NCI-H146 treated with DMSO at 0.1 percent for 48 hours (cell line): ENCODE measurements around the gene CLMP.
"Not testable (repeated sequence)": the region's sequence is repeated elsewhere in the genome, so short reads cannot be mapped to it uniquely, and the experiment has no call there.

Experiments
- DNase-seq: peaks from one replicate; lab custom pipeline; 2025; ENCODE audit not compliant: unreplicated experiment; lab: John Stamatoyannopoulos, UW

Gene CLMP

GRCh38 chr11:123059041-123059920 is 135.8 kb downstream of the CLMP start:
- DNase-seq = not testable (repeated sequence)

GRCh38 chr11:123057661-123058305 is 137.3 kb downstream of the CLMP start:
- no peak for DNase-seq

GRCh38 chr11:123056835-123057491 is 138.1 kb downstream of the CLMP start:
- DNase-seq = no peak

- no peak for DNase-seq
Measured at GRCh38 chr11:123055191-123055901, 139.7 kb downstream of the CLMP start.

GRCh38 chr11:123054301-123055065 is 140.6 kb downstream of the CLMP start:
- peak; percentile 87 for DNase-seq

- no peak for DNase-seq
Measured at GRCh38 chr11:123052901-123053721, 141.9 kb downstream of the CLMP start.

- no peak for DNase-seq
Measured at GRCh38 chr11:123051634-123052033, 143.4 kb downstream of the CLMP start.

- DNase-seq = no peak
Measured at GRCh38 chr11:123051146-123051545, 143.9 kb downstream of the CLMP start.

- DNase-seq = no peak
Measured at GRCh38 chr11:123047947-123048293, 147.1 kb downstream of the CLMP start.

- peak; percentile 11 for DNase-seq
Measured at GRCh38 chr11:123047266-123047946, 147.6 kb downstream of the CLMP start.

GRCh38 chr11:123046473-123047259 is 148.4 kb downstream of the CLMP start:
- DNase-seq = no peak

- DNase-seq = no peak
Measured at GRCh38 chr11:123045101-123045500, 149.9 kb downstream of the CLMP start.

GRCh38 chr11:123041185-123041584 is 153.9 kb downstream of the CLMP start:
- no peak for DNase-seq

GRCh38 chr11:123040111-123040432 is 155.0 kb downstream of the CLMP start:
- DNase-seq = no peak

- DNase-seq = no peak
Measured at GRCh38 chr11:123035831-123036230, 159.2 kb downstream of the CLMP start.

- no peak for DNase-seq
Measured at GRCh38 chr11:123034597-123034996, 160.5 kb downstream of the CLMP start.

GRCh38 chr11:123033895-123034294 is 161.2 kb downstream of the CLMP start:
- DNase-seq = peak; percentile 37

GRCh38 chr11:123030517-123030916 is 164.5 kb downstream of the CLMP start:
- DNase-seq = no peak
